K562 (cell line): ENCODE measurements around the gene PSORS1C1. TPM values are rescaled to one million over a fixed set of nuclear protein-coding genes. Genes with fewer than 3 reads are reported as not detected.

ENCODE experiments used
- EP300 ChIP-seq: IDR thresholded peaks from 2 replicates; pipeline ENCODE4 v1.6.1; 2012; ENCODE audit warnings: low read length, improper control_type of control experiment
- XRCC4 ChIP-seq: IDR thresholded peaks from one replicate; pipeline ENCODE4 v1.6.1; 2011; ENCODE audit not compliant: insufficient read depth, insufficient read length; ENCODE audit errors: extremely low read depth
- ZNF224 ChIP-seq: sonication (generic); formaldehyde crosslinking; IDR thresholded peaks from 2 replicates; pipeline ENCODE4 v1.8.0; 2022; ENCODE audit warnings: mild to moderate bottlenecking, missing genetic modification reagents
- ZNF311 ChIP-seq: fragments of 250-450 bp; sonication (Bioruptor Pico); IDR thresholded peaks from 2 replicates; pipeline ENCODE4 v1.4.0; 2020; ENCODE audit warnings: mild to moderate bottlenecking, moderate library complexity
- polyA plus RNA-seq, 8 experiments: library from polyadenylated mRNA; depleted of rRNA in 4 of 8; stranded (reverse) in 5 of 8; unstranded in 3 of 8; fragments of >200 nt; fragmentation: Nextera tagmentation in 2 of 8; fragmentation: Illumina TruSeq in 1 of 8; extraction: Ambion mirVana in 2 of 8; extraction: Trizol in 1 of 8; gene quantifications; 2 replicates each; pipeline versions ENCODE4 v1.2.1 to v1.2.3, GENCODE V29; 2011 to 2014; ENCODE audit warnings: inconsistent platforms in 1 of 8, missing spikeins in 1 of 8
- total RNA-seq, 7 experiments: library from RNA; depleted of rRNA in 6 of 7; stranded (reverse); fragments of >200 nt in 6 of 7; fragmentation: Illumina TruSeq in 2 of 7; extraction: Trizol in 2 of 7; gene quantifications; 2 replicates each; pipeline versions ENCODE4 v1.2.1 to v1.2.3, GENCODE V29; 2011 to 2021; ENCODE audit warnings: low replicate concordance in 1 of 7
- TF ChIP-seq, protein P1 (sequence below): fragments of 200-800 bp; sonication (Bioruptor generic); IDR thresholded peaks from 2 replicates; pipeline ENCODE4 v1.6.1; 2017; ENCODE audit warnings: missing genetic modification characterization, missing compliant biosample characterization
- TF ChIP-seq, protein P2 (sequence below), 2 experiments: IDR thresholded peaks; 2 replicates each; pipeline ENCODE4 v1.6.1; 2011; ENCODE audit warnings: borderline replicate concordance in 1 of 2, control low read depth in 1 of 2, low read depth in 1 of 2, low read length in 1 of 2, mild to moderate bottlenecking in 1 of 2, mixed read lengths in 1 of 2, moderate library complexity in 1 of 2; ENCODE audit not compliant: insufficient read depth in 1 of 2, insufficient read length in 1 of 2, poor library complexity in 1 of 2, severe bottlenecking in 1 of 2; ENCODE audit errors: extremely low read depth in 1 of 2

The PSORS1C1 gene
- total and polyA plus RNA-seq, 9 of the 15 experiments (the other 6 are each of a cell fraction or from before 2014, with no cell fraction given) = 0.11 TPM; not detected in 8

DNA sequence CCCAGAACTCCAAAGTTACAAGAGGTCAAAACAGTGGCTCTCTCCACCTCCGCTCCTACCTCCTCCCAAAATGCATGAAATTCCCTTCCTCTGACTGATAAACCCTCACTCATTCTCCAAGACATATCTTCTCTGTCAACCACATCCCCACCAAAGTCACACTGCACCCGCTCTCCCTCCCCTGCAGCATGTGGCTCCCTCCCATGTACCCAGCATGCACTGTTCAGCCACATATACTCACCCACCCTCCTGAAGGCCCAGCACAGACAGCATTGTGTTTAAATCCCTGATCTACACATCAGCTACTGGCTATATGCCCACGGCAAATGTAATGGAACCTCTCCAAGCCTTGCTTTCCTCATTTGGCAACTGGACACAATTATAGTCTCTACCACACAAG is 61.4 kb downstream of the PSORS1C1 start (continued):
- TF ChIP-seq, protein P1, sequence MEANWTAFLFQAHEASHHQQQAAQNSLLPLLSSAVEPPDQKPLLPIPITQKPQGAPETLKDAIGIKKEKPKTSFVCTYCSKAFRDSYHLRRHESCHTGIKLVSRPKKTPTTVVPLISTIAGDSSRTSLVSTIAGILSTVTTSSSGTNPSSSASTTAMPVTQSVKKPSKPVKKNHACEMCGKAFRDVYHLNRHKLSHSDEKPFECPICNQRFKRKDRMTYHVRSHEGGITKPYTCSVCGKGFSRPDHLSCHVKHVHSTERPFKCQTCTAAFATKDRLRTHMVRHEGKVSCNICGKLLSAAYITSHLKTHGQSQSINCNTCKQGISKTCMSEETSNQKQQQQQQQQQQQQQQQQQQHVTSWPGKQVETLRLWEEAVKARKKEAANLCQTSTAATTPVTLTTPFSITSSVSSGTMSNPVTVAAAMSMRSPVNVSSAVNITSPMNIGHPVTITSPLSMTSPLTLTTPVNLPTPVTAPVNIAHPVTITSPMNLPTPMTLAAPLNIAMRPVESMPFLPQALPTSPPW = peak; percentile 82
- TF ChIP-seq XRCC4 = no peak
- TF ChIP-seq, protein P2, sequence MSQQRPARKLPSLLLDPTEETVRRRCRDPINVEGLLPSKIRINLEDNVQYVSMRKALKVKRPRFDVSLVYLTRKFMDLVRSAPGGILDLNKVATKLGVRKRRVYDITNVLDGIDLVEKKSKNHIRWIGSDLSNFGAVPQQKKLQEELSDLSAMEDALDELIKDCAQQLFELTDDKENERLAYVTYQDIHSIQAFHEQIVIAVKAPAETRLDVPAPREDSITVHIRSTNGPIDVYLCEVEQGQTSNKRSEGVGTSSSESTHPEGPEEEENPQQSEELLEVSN (IDR thresholded peaks at IDR 0.05; ENCODE audit: borderline replicate concordance in 1 of 2, extremely low read depth in 1 of 2, insufficient read depth in 1 of 2, insufficient read length in 1 of 2, low read depth in 1 of 2, low read length in 1 of 2, poor library complexity in 1 of 2, severe bottlenecking in 1 of 2) = peak in 1 of 2 experiments; percentile 85
- no peak for TF ChIP-seq EP300
- no peak for TF ChIP-seq ZNF224 (CRISPR knock-in tag)
- no peak for TF ChIP-seq ZNF311 (CRISPR knock-in tag)
- TF ChIP-seq, all 486 proteins: peak for 12
